Natural killer cell treated with Interleukin-12 subunit alpha and Interleukin-12 subunit beta and Interleukin-15 and Interleukin-18, amount 100 ng/mL, for 72 hours (primary cell): ENCODE measurements around the gene PCDH1. TPM values are rescaled to one million over a fixed set of nuclear protein-coding genes. Genes with fewer than 3 reads are reported as not detected.
A peak's percentile ranks its signal among the peaks of the same experiment; 100 is the strongest.

Experiments
- ATAC-seq, 2 donors: fragments of 150-1000 bp; cut with Tn5 transposase in 1 of 2; sonication (Bioruptor Pico), chemical (Tn5 transposase) in 1 of 2; 2 replicates each; pipeline ENCODE4 v1.10.0; 2021
- DNase-seq: peaks from one replicate; pipeline ENCODE4 v3.0.0; 2022; ENCODE audit warnings: low spot score
- H3K27ac Mint-ChIP-seq, 2 donors: 1 replicate in 1 of 2; 2 replicates in 1 of 2; pipeline ENCODE4 v1.8.0; 2022; ENCODE audit warnings: mixed read lengths in 2 of 2, mild to moderate bottlenecking in 1 of 2, moderate library complexity in 1 of 2
- H3K27me3 Mint-ChIP-seq, 2 donors: 1 replicate in 1 of 2; 2 replicates in 1 of 2; pipeline ENCODE4 v1.8.0; 2022; ENCODE audit warnings: mixed read lengths in 2 of 2
- H3K36me3 Mint-ChIP-seq: one replicate; pipeline ENCODE4 v1.8.0; 2022; ENCODE audit warnings: mixed read lengths
- H3K4me1 Mint-ChIP-seq, 2 donors: 1 replicate in 1 of 2; 2 replicates in 1 of 2; pipeline ENCODE4 v1.8.0; 2022; ENCODE audit warnings: low read depth in 2 of 2, mixed read lengths in 2 of 2, mild to moderate bottlenecking in 1 of 2
- H3K4me3 Mint-ChIP-seq: one replicate; pipeline ENCODE4 v1.8.0; 2022; ENCODE audit warnings: mixed read lengths
- H3K9me3 Mint-ChIP-seq: 2 replicates; pipeline ENCODE4 v1.8.0; 2022; ENCODE audit warnings: mixed read lengths
- total RNA-seq, 2 donors: library from RNA; stranded (reverse); gene quantifications; one replicate each; pipeline ENCODE4 v1.2.3, GENCODE V29; 2022

PCDH1 gene
- total RNA-seq, 2 donors from 2014 or later = 1.8 to 5.9 TPM

DNA sequence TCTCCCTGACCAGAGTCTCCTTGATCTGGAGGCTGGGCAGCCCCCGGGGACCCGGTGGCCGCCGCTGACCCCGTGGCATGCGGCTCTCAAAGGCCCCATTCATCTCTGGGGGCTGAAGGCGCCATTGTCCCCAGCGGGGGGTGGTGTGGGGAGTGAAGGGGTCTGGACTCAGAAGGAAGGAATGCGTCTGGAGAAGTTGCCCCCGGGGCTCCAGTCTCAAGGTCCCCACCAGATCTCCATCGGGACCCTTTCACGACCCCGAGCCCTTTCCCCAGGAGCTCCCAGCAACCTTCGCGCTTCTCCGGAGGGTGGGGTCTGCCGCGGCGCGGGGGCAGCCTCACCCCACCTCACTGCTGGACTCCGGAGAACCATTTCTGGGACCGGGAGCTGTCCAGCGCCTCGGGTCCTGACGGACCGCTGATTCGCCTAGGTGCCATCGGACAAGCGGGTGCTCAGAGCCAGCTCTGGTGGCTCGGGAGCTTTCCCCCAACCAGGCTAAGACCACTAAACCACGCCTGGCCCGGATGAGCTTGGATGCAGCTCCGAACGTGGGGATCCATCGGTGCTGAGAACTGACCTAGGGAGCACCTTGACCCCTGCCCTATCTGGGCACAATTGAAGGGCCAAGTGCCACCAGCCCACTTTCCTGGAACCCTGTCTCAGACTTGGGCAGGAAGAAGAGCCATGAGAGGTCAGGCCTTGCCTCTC is 5.1 kb upstream of the PCDH1 start:
- no peak overlapping the region for H3K4me3 Mint-ChIP-seq
- peaks cover 37 to 58% of the 10 kb centered on the region in 2 donors for H3K27me3 Mint-ChIP-seq
- no peak overlapping the region for H3K27ac Mint-ChIP-seq
- DNase-seq = no peak
- no peaks in the 10 kb centered on the region for H3K36me3 Mint-ChIP-seq
- H3K9me3 Mint-ChIP-seq = no peaks in the 10 kb centered on the region
- peaks cover 18 to 19% of the 10 kb centered on the region in 2 donors for H3K4me1 Mint-ChIP-seq
- ATAC-seq = no peak

DNA sequence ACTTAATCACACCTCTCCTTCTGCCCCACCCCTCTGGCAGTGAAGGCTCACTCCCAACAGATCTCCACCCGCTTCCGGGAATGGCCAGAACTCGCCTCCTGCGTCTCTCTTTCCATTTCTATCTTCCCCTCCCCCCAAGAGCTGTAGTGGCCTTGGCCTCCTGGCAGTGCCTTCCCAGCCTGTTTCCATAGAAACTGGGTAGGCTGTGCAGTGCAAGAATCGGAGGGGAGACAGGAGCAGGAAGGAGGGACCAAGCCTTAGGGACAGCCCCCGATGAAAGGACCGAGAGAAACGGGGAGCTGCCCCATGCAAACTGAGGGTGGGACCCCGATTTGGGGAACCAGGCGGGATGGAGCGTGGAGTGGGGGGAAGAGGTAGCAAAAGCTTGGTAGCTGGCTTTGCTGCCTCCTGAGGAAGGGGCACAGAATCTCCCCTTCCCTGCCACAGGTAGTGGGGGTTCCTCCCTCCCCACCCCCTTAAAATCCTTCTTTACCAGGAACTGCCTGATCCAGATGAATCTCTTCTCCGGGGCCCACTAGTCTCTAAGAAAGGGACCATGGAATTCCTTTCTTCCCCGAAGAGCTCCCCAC is 4.5 kb upstream of the PCDH1 start:
- Mint-ChIP-seq H3K4me1 (peaks cover 18 to 19% of the 10 kb centered on the region in 2 donors), H3K36me3 (no peaks in the 10 kb centered on the region), H3K4me3 (no peak overlapping the region), H3K27ac (no peak overlapping the region), H3K9me3 (no peaks in the 10 kb centered on the region), H3K27me3 (peaks cover 37 to 58% of the 10 kb centered on the region in 2 donors)
- ATAC-seq = no peak
- no peak for DNase-seq

DNA sequence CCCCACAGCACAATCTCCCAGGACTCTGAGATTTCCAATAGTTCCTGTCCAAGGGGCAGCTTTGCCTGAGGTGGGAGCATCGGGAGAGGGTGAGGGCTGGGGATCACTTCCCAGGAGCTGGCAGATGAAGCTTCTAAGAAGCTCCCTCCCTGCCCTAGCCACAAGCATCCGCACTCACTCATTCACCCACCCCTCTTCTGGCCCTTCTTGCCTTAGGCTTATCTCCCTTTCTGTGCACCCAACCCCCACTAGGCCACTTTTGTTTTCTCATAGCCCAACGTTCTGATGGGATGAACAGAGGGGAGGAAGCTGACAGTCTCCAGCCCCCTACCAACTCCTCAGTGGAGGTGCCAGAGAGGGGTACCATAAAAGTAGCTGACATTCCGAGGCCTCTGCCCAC is 3.7 kb upstream of the PCDH1 start:
- no peaks in the 10 kb centered on the region for H3K36me3 Mint-ChIP-seq
- peaks cover 24 to 25% of the 10 kb centered on the region in 2 donors for H3K4me1 Mint-ChIP-seq
- H3K4me3 Mint-ChIP-seq = no peak overlapping the region
- ATAC-seq (no peak), DNase-seq (no peak)
- peaks cover 40 to 64% of the 10 kb centered on the region in 2 donors for H3K27me3 Mint-ChIP-seq
- H3K27ac Mint-ChIP-seq = no peak overlapping the region
- H3K9me3 Mint-ChIP-seq = no peaks in the 10 kb centered on the region

DNA sequence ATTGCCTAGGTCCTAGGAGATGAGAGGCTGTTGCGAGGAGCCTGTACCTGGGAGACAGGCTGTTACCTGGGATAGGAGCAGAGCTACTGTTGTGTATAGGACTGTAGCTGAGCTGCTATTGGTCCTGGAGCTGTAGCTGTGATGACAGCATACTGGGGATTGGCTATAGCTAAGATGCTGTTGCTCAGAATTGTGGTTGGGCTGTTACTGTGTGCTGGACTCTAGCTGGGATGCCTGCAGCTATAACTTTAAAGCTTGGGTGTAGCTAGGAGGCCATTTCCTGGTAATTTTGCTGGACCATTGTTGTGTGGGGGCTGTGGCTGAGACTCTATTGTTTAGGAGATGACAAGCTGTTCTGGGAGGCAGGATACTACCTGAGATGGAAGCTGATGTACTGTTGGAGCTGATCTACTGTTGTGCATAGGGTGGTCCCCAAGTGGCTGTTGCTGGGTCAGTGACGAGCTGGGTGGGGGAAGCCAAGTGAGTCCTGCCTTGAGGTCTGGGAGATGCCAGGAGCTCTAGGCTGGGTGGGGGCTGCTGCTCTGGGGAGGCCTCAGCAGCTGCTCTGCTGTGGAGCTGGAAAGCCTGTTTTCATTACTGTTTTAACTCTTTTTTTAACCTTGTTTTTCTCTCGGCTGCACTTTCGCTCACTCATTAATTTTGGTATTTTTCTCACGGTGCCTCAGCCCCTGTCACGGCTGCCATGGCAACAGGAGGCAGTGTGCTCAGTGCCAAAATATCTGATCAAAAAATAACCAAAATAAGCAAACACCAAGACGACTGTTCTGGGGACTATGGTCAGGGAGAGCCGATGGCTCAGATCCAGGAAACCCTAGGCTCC is 3.0 kb upstream of the PCDH1 start:
- Mint-ChIP-seq H3K27ac (no peak overlapping the region), H3K4me3 (no peak overlapping the region), H3K36me3 (no peaks in the 10 kb centered on the region), H3K9me3 (no peaks in the 10 kb centered on the region), H3K27me3 (peaks cover 38 to 60% of the 10 kb centered on the region in 2 donors), H3K4me1 (peaks cover 25 to 26% of the 10 kb centered on the region in 2 donors)
- ATAC-seq (no peak), DNase-seq (no peak)

DNA sequence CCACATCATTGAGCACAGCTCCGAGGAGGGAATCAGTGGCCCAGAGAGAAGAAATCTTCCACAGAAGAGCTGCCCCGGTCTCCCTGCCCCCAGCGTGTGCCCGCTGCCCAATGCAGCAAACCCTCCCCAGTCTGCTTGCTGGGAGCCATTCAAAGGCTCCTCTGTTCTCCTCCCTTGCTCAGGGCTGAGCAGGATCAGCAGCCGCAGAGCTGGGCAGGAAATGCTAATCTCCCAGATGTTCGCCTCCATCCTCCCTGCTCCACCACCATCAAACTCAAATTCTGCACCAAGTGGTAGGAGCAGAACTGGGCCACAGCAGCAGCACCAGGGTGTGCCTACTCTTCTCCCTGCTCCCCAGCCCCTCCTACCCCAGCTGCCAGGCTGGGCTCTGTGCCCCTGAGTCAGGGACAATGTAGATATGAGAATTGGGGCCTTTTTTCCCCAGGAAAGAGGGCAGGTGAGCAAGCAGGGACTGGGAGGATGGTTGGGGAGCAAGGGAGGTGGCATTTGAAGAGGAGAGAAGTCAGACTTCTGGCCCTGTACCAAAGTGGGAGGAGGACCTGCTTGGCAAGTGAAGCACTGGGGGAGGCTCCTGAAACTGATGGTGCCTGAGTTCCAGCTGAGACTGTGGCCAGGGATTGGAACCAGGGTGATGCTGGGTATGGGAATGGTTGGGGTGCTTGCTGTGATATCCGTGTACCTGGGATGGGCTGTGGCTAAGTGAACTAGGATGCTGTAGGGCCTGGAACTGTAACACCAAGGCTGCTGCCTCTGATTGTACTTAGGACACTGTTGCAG is 1.9 kb upstream of the PCDH1 start:
- H3K36me3 Mint-ChIP-seq = no peaks in the 10 kb centered on the region
- H3K27ac Mint-ChIP-seq = peak overlapping the region; percentile 5 to 16
- H3K4me3 Mint-ChIP-seq = peak overlapping the region; percentile 88
- no peak for DNase-seq
- H3K4me1 Mint-ChIP-seq = peaks cover 32 to 33% of the 10 kb centered on the region in 2 donors
- H3K9me3 Mint-ChIP-seq = no peaks in the 10 kb centered on the region
- peaks cover 34 to 59% of the 10 kb centered on the region in 2 donors for H3K27me3 Mint-ChIP-seq
- no peak for ATAC-seq

DNA sequence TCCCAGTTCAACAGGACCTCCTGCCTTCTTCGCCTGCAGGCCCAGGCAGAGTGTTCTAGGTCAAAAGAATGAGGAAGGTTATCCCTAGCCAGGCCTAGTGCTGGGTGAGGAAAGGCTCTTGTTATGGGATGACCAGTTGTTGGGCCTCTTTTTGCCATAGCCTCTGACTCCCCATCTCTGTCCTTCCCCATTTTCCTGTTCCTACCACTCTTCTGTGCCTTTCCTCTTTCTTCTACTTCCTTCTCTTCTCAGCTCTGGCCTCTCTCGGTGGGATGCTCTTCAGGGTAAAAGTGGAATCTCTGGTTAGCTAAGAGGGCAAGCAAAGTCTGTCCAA is 1.2 kb upstream of the PCDH1 start:
- no peaks in the 10 kb centered on the region for H3K36me3 Mint-ChIP-seq
- peaks cover 28 to 55% of the 10 kb centered on the region in 2 donors for H3K27me3 Mint-ChIP-seq
- H3K27ac Mint-ChIP-seq = peak overlapping the region; percentile 5 to 16
- H3K4me1 Mint-ChIP-seq = peaks cover 39 to 40% of the 10 kb centered on the region in 2 donors
- peak overlapping the region; percentile 88 for H3K4me3 Mint-ChIP-seq
- H3K9me3 Mint-ChIP-seq = no peaks in the 10 kb centered on the region
- ATAC-seq (no peak), DNase-seq (no peak)

DNA sequence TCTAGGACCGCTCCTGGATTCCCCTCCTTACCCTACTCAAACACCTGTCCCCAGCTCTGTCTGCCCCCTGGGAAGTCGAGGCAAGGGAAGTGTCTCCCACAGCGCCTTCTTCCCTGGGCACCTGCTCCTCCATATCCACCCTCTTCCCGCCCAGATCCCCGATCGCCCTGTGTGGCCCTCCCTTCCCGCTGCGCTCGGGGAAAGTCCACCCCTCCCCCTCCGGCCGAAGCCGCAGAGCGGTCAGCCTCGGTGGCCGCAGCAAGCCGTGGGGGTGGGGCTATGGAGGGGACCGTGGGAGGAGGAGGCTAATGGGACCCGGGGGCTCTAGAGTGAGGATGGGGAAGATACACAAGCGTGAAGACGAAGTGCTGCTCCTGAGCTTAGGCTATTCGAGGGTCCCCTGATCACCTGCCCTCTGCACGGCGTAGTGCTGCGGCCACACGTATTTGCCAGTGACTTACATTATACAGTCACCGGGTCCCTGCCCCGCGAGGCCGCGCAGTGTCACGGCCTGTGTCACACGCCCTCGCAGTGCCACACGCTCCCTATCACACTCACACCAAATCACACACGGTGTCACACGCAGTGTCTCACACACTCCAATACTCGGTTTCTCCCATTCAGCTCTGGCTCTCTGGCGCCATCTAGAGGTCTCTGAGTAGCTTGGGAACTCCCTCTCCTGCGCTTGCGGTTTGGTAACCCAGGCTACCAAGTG is 658 bp upstream of the PCDH1 start:
- Mint-ChIP-seq H3K27ac (peak overlapping the region; percentile 5 to 16), H3K4me1 (peaks cover 41 to 43% of the 10 kb centered on the region in 2 donors), H3K27me3 (peaks cover 26 to 53% of the 10 kb centered on the region in 2 donors), H3K9me3 (no peaks in the 10 kb centered on the region), H3K4me3 (peak overlapping the region; percentile 88), H3K36me3 (no peaks in the 10 kb centered on the region)
- ATAC-seq = peak; percentile 82 to 85
- DNase-seq = peak; percentile 92

DNA sequence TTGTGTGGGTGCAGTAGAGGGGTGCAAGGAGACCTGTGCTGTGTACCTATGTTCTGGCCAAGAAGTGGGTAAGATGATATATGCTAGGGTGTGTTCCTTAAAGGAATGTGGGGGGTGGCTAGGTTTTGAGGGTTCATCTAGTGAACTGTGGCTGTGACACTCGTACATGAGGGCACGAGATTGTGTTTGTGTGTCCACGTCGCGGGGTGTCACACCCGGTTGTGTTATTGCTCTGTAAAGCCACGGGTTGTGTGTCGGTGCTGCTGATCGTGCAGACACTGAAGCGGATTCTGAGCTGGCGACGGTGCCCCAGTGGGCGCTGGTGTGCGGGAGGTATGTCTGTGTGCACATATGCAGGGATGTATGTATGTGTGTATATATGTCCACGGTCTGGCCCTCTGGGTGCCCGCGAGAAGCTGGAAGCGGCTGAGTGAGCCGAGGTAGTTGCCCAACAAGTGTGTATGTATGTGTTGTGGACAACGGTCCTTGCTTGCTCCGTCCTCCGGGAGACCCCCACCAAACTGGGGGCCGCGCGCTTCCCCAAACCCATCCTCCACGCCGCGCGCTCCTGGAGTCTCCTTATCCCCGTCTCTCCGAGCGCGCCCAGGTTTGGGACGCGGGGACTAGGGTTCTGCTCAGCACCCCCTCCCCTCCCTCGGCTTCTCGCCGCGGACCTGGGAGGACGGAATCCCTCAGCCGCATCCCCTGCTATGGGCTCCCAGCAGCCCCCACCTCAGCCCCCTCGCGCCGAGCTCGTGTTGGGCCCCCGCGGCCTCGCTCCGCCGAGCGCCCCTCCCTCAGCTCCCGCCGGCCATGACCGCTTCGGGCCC is 639 bp downstream of the PCDH1 start:
- Mint-ChIP-seq H3K36me3 (no peaks in the 10 kb centered on the region), H3K4me1 (peaks cover 43 to 47% of the 10 kb centered on the region in 2 donors), H3K9me3 (no peaks in the 10 kb centered on the region), H3K27me3 (peaks cover 22 to 50% of the 10 kb centered on the region in 2 donors), H3K4me3 (peak overlapping the region; percentile 86), H3K27ac (peak overlapping the region; percentile 7 to 37)
- ATAC-seq (peak in 1 of 2 donors; percentile 28), DNase-seq (peak; percentile 60)

DNA sequence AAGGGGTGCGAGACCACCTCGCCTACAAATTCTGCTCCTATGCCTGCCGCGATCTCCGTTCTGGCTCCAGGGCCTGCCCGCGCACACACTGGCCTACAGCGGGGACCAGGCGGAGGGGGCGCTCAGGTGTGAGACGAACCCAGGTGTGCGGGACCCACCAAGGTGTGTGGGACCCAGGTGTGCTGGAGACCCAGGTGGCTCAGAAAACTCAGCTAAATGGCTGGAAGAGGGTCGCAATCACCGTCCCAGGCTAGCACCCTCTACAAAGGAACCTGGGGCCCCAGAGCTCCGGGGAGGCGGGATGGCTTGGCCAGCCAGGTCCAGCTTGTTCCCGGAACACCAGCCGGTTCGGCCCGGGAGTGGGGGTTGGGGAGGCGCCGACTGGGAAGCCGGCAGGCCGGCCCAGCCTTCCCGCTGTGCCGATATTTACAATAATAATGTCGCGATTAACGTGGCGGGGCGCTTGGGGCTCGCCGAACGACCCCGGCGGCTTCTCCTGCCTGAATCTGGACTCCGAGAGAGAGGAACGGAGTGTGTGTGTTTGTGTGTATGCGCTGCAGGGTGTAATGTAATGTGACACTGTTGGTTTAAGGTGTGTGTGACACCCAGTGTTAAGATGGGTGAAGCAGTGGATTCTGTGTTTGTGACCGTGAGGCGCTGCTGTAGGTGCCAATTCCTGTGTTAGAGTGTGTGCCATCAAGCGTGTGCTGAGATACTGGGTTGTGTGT is 1.4 kb downstream of the PCDH1 start:
- Mint-ChIP-seq H3K27me3 (peaks cover 15 to 45% of the 10 kb centered on the region in 2 donors), H3K4me1 (peaks cover 43 to 50% of the 10 kb centered on the region in 2 donors), H3K9me3 (no peaks in the 10 kb centered on the region), H3K27ac (peak overlapping the region; percentile 7 to 37), H3K36me3 (no peaks in the 10 kb centered on the region), H3K4me3 (peak overlapping the region; percentile 86)
- DNase-seq (peak; percentile 51), ATAC-seq (peak in 1 of 2 donors; percentile 24)

DNA sequence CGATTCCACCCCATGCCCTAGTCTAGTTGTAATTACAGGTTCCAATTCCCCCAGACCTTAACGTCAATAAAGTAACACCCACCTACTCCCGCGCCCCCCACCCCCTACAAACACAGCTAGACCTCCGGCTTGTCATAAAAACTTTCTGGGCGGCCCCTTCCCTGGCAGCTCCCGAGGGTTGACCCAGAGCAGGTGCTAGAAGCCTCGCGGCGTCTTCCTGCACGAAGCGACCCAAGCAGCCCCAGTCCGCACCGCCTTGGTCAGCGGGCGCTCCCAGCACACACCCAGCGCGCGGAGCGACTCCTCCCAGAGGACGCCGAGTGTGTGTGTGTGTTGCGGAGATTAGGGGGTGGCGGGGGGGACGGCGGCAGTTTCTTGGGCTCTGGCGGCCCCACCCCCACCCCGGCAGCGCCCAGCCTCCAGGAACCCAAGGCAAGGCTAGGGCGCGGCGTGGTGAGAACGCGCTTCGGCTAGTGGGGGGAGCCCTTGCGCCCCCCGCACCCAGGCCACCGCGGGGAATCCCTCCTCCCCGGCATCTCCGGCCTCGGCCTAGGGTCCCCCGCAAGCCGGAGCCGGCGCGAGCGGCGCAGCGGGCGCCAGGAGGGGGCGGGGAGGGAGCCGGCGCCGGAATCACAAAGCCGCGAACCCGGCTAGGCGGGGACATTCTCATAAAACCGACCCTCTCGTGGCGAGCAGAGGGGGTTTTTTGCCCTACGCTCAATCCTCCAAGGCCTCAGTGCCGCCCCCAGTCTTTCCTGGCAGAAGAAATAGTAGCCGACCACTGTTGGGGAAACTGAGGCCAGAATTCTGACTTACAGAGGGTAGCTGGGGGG is 2.2 kb downstream of the PCDH1 start:
- Mint-ChIP-seq H3K27me3 (peaks cover 12 to 41% of the 10 kb centered on the region in 2 donors), H3K27ac (peak overlapping the region in 1 of 2 donors; percentile 30), H3K4me1 (peaks cover 43 to 55% of the 10 kb centered on the region in 2 donors), H3K9me3 (no peaks in the 10 kb centered on the region), H3K4me3 (peak overlapping the region; percentile 86), H3K36me3 (no peaks in the 10 kb centered on the region)
- DNase-seq (peak; percentile 72), ATAC-seq (peak; percentile 13 to 41)
